H1 (cell line): Measurements from ENCODE around the gene SCAMP3. TPM values are rescaled to one million over a fixed set of nuclear protein-coding genes. Genes with fewer than 3 reads are reported as not detected.

Experiments used
- ATF2 ChIP-seq: IDR thresholded peaks from 2 replicates; pipeline ENCODE4 v1.6.1; 2012; ENCODE audit warnings: low read length, inconsistent platforms
- ATF3 ChIP-seq: IDR thresholded peaks from 2 replicates; pipeline ENCODE4 v1.6.1; 2011; ENCODE audit warnings: low read depth, mild to moderate bottlenecking, low read length; ENCODE audit not compliant: insufficient read depth
- CHD7 ChIP-seq: fragments of 300-600 bp; sonication (generic); IDR thresholded peaks from 2 replicates; pipeline ENCODE4 v1.7.1; 2012; ENCODE audit warnings: low read length, moderate library complexity, mild to moderate bottlenecking, inconsistent platforms; ENCODE audit not compliant: insufficient replicate concordance
- POU5F1 ChIP-seq: IDR thresholded peaks from 2 replicates; pipeline ENCODE4 v1.6.1; 2011; ENCODE audit warnings: low read depth, mild to moderate bottlenecking, low read length, moderate library complexity
- SP4 ChIP-seq: IDR thresholded peaks from 2 replicates; pipeline ENCODE4 v1.6.1; 2012; ENCODE audit warnings: low read length, inconsistent platforms
- polyA plus RNA-seq, 7 experiments: library from polyadenylated mRNA; depleted of rRNA in 3 of 7; stranded (reverse) in 5 of 7; unstranded in 2 of 7; fragments of >200 nt in 5 of 7; fragments of 200-250 nt in 2 of 7; gene quantifications; 1 replicate in 5 of 7; 2 replicates in 1 of 7; 4 replicates in 1 of 7; pipeline versions ENCODE4 v1.2.1 to v1.2.3, GENCODE V29; 2011 to 2013; ENCODE audit warnings: missing spikeins in 2 of 7, mixed read lengths in 2 of 7
- total RNA-seq: library from RNA; stranded (reverse); fragmentation: NEBNext Ultra II Directional; extraction: Animal tissue kit (Norgen Biotek cat#: 25700); gene quantifications from 2 replicates; pipeline ENCODE4 v1.2.1, GENCODE V29; 2021

SCAMP3 gene
- total and polyA plus RNA-seq, 2 of the 8 experiments (the other 6 are each of a cell fraction or from before 2014, with no cell fraction given): 48.9 to 143 TPM

- TF ChIP-seq CHD7: no peak
- TF ChIP-seq ATF2: no peak
- TF ChIP-seq POU5F1: no peak
- no peak for TF ChIP-seq SP4
- no peak for TF ChIP-seq ATF3
- TF ChIP-seq, all 59 proteins: peak for 0
Observed at GRCh38 chr1:155282488-155283091, 20.4 kb upstream of the SCAMP3 start (continued).
